CD4-positive, alpha-beta T cell treated with Interleukin-12 subunit alpha and Interleukin-12 subunit beta, for 1 hour (primary cell): ENCODE data around the gene CPNE5.
"Not testable (repeated sequence)": the region's sequence is repeated elsewhere in the genome, so short reads cannot be mapped to it uniquely, and the experiment has no call there.

Experiments
- DNase-seq: peaks from one replicate; pipeline ENCODE4 v3.0.0-alpha.2; 2020

CPNE5 gene

DNA sequence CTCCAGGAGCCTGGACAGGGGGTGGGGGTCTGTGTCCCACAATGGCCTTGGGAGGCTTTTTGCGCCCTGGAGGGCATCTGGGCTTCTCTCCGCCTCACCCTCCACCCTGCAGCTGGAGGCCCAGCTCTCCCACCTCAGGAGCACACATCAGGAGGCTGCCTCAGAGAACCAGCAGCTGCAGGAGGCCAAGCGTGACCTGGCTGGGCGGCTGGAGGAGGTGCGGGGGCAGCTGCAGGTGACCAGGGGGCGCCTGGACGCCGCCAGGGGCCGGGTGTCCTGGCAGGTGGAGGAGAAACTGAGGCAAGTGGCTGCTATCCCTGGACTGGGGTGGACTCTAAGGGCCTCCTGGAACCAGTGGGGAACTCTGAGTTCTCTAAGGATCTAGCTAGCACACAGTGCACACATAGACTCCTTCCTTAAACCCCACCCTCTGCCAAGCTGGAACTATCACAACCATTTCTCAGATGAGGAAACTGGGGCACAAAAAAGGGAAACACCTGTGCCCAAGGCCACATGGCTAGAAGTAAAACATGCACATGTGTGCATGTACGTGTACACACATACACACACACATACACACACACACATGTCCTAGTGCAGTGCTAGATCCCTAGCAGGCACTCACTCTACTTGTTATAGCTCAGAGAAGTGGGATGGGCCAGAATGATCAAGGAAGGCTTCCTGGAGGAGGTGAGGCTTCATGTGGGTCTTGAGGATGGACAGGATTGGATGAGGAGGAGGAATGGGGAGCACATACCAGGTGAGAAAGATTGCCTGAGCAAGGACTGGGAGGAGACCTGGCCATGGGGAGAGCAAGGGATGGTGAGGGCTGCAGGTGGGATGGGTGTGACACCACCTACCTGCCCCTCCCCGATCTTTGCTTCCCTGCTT lies 118.7 kb downstream of the CPNE5 start:
- no peak for DNase-seq

DNA sequence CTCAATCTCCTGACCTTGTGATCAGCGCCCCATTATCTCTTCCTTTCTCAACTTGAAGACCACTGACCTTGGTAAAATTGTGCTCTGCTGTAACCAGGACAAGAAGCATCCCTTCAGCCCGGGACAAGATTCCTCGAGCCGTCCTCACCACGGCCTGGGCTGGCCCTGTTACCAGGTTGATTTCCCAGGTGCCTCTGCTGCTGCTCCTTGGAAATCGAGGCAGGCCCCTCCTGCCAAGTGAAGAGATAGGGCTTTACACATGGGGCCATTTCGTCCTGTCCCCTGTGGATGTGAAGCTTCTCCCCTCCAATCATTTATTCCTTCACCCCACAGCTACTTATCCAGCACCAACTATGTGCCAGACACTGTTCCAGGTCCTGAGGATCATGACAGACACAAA lies 120.1 kb downstream of the CPNE5 start:
- no peak for DNase-seq

DNA sequence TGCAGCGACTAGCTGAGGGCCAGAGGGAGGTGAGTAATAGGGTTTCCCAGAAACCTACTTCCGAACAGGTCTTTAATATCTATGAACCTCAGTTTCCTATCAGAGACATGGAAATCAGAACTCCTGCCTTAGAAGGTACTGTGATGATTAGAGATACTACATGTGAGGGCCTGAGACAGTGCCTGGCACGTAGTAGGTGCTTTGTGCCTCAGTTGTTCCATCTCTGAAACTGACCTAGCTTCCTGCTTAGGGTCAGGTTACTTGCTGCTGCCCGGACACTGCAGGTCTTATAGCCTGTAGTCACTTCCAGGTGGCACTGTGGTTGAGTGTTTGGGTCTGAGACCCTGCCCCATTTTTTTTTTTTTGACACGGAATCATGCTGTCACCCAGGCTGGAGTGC lies 120.7 kb downstream of the CPNE5 start:
- DNase-seq = no peak

DNA sequence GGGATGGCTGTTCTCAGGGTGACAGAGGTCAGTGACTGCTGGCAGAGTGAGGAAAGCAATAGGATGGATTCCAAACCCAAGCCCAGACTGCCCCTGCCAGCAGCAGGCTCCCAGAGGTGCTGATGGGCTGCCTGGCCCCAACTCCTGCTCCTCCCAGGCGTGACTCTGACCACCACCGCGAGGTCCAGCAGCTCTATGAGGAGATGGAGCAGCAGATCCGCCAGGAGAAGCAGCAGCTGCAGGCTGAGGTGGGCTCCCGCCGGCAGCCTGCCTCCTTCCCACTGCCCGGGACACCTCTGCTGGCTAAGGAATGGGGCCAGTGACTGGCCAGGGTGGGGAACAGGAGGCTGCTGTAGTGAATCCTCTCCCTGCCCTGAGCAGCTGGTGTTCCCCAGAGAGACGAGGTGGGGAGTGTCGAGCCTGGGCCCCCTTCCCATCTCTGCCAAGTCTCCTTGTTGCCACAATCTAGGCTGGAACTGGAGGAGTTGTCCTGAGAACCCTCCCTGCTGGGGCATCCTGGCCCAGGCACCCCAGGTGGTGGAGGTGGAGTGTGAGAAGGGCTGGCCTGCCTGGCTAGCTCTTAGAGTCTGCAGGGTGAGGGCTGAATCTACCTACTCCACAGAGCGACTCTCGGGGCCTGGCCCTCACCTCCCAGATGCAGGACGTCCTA lies 121.2 kb downstream of the CPNE5 start:
- DNase-seq = no peak

DNA sequence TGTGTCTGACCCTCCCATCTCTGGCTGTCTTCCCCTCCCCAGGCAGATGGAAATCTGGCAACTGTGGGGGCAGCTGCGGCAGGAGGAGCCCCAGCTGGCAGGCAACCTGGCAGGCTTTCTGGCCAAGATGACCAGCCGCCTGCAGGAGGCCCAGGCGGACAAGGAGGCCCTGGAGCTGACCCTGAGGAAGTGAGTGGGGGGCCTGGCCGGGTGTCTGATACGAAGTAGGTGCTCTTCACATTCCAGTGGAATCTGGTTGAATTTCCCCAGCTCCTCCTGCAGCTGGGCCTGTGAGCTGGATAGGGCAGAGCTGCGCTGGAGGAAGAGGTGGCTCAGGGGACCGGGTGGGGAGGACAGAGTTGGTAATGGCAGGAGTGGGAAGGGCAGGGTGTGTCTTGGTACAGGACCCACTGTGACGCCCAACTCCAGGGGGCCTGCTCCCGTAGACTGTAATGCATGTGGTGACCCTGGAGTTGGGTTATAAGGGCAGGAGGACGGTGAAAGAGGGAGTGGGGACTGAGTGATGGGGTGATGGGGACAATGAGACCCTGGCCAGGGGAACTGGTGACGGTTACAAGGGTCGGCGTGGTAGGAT lies 121.9 kb downstream of the CPNE5 start:
- no peak for DNase-seq

DNA sequence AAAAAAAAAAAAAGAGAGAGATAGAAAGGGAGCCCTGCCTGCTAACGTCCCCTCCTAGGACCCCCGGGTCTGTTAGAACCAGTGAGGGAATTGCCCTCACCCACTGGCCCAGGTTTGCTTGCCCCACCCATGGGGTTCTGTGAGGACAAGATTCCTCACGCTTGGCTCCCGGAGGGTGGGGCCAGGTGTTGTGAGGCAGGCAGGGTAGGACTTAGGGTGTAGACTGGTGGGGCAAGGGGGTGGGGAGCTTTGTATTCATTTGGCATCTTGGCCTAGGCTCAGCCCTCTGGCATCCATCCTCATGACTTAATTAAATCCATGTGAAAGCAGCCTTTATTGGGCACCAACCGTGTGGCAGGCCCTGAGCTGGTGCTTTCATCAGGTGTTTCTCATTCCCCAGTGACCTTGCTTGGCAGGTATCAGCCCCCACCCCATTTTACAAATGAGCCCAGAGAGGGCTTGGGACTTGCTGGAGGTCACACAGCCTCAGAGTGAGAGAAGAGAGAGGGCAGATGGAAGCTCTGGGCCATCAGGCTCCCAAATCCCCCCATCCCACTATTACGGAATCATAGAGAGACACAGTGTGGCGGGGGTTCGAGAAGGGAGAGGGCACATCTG lies 122.7 kb downstream of the CPNE5 start:
- no peak for DNase-seq

DNA sequence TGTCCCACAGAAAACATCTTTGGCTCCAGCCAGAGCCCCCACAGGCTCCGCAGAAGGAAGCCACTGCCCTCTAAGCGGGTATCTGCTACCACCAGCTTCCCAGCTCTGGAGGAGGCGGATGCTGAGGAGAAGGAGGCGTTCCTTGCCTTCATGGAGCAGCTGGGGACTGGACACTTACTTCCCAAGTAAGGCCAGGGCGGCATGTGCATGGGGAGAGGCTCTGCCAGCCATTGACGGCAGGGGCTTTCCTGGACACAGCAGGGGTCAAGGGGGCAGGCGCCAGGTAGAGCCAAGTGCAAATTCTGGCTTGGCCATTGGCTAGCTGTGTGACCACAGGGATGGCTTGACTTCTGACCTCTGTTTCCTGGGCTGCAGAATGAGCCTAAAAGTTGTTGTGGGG lies 123.8 kb downstream of the CPNE5 start:
- no peak for DNase-seq

DNA sequence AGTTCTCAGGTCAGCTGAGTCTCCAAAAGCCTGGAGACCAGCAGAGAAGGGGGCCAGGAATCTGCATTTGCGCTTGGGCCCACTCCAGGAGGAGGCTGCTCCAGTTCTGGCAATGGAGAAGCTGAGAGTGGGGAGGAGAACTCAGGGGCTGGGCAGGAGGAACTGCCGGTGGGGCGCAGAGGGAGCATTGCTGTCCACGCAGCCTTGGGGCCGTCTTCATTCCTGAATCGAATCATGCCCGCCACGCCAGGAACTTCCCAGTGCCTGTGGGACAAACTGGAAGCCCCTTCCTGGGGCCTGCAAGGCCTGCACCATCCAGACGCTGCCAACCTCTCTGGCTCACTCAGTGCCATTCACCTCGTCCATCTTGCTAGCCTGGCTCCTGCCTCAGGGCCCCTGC lies 124.7 kb downstream of the CPNE5 start:
- no peak for DNase-seq

DNA sequence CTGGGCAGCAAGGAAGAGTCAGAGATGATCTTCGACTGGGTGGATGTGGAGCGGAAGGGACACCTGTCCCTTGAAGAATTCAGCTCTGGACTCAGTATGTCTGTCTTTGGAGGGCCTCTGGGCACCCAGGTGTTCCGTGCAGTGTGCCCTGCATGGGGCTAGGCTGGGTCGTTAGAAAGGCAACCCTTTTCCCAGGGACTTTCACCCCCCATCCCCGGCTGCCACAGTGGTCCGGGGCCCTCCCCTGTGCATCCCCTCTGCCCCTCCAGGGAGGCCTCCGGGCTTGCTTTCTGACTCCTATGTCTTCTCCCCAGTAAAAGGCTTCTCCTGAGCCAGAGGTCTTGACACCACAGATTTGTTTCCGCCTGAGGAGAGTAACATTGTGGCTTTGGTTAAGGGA lies 125.4 kb downstream of the CPNE5 start:
- DNase-seq = no peak

DNA sequence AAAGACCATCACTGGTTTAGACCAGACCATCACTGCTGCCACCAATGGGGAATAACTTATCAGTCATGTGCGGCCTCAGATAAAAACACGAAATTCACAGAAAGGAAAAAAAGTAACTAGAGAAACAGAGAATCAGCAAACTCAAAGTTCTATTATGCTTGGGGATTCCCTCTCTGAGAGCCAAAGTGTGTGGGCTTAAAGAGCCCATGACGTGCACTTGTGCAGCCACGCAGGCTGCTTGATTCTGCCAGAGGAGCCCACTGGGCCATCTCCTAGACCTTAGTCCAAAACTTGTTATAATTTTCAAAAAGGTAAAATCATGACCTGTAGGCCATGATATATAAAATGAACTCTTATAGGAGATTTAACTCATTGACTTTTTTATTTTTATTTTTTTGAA lies 126.4 kb downstream of the CPNE5 start:
- no peak for DNase-seq

DNA sequence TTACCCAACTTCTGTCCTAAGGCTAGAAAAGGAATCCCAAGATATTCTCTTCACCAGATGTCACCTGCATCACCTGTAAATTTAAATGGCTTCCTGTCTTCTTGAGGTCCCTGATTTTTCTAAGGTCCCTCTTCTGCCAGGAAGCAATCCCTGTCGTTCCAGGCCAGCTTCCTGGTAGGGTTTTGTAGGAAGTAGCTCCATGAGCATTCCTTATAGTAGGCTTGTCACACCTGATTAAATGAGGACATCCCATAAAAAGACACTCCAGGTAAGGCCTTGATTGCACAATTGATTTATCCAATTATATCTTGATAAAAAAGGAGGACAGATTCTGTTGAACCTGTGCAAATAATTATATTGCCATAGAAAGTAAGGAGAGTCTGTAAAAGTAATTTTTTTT lies 132.9 kb downstream of the CPNE5 start:
- no peak for DNase-seq

DNA sequence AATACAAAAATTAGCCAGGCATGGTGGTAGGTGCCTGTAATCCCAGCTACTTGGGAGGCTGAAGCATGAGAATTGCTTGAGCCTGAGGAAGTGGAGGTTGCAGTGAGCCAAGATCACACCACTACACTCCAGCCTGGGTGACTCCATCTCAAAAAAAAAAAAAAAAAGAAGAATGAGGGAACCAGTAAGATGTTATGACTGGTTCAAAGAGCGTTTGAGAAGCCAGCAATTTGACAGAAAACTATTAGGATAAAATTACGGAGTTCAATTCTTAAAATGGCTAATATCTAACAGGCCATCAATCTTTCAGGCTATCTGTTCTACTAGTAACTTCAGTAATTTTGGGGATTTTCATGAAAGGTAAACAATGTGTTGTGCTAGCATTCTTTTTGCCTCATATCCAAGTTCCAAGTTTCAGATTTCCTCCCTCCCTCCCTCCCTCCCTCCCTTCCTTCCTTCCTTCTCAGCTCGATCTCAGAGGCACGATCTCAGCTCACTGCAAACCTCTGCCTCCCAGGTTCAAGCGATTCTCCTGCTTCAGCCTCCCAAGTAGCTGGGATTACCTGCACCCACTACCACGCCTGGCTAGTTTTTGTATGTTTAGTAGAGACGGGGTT lies 134.2 kb downstream of the CPNE5 start:
- not testable (repeated sequence) for DNase-seq

DNA sequence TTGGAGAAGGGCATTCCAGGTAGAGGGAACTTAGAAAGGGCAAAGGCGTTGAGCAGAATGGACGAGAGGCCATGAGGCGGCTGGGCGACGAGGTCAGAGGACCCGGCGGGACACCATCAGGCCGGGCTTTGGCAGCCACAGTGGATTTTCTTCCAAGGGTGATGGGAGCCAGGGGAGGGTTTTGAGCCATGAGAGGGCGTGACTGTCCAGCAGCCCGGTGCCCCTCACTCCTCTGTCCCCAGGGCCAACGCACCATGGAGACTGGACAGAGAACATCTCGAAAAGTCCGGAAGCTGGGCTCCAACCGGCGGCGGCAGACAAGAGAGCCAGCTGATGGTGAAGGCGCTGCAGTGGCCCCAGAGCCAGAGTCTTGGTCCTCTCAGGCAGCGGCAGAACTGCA lies 135.3 kb downstream of the CPNE5 start:
- no peak for DNase-seq

DNA sequence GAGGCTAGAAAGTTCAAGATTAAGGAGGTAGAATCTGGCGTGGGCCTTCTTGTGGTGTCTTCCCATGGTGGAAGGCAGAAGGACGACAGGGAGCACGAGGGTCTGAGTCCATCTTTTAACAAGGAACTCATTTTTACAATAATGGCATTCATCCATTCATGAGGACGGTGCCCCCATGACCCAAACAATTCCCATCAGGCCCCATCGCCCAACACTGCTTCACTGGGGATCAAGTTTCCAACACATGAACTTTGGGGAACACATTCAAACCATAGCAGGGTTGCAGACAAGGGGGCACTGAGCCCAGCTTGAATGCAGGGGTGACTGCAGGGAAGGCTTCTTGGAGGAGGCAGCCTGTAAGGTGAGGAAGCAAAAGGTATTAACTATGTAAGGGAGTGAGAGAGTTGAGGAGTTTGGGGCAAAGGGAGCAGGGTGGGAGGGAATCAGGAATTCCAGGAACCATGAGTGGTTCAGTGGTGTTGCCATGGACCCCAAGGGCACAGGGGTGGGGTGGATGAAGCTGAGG lies 136.1 kb downstream of the CPNE5 start:
- DNase-seq = no peak

DNA sequence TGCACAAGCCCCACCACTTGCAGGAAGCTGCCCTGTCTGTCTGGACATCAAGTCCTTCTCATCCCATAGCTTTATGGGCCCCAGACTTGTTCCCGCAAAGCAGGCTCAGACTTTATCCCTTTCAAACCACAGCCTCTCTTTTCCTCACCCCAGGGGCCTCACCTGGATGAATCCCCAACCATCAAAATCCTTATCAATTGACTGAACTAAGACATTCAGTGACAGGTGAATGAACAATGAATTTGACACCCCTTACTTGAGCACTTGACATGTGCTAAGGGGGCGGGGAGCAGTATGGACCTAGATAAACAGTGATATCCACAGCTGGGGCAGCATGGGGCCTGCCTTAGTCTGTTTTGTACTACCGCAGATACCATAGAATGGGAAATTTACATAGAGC lies 136.6 kb downstream of the CPNE5 start:
- DNase-seq = no peak

DNA sequence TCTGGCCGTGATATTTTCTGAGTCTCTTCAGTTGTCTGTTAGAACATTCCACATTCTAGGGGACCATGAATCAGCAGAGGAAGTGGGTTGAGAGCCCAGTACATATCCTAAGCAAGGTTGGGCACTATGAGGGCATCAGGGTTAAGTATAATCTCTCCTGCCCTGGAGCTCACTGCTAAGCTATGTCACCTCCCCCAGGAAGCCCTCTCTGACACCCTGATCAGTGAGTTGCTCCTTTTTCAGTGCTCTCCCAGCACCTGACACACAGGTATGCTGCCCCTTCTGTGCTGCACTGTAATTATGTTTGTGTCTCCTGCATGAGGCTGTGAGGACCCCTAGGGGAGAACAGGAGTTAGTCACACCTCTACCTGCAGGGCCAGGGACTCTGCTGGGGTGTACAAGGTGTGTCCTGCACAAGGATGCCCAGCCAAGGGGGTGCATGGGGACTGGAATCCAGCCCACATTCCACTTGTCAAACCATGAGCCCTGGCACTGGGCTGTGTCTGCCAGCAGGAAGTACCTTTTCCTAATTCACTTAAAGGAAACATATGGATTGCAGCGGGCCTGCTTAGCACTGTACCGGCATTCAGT lies 137.7 kb downstream of the CPNE5 start:
- DNase-seq = no peak

DNA sequence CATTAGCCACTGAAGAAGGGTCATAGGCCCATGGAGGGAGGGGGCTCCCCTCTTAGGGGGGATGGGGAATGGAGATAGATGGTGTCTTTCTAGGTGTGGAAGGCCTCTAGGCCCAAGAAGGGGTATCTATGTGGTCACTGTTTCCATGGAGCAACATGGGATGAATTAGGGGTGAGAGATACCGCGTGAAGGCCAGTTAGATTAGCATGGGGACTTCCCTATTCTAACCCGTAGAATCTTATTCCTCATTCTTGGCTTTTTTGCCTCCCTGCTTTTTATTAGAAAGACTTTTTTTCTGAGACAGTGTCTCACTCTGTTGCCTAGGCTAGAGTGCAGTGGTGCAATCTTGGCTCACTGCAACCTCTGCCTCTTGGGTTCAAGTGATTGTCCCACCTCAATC lies 138.4 kb downstream of the CPNE5 start:
- DNase-seq = no peak

DNA sequence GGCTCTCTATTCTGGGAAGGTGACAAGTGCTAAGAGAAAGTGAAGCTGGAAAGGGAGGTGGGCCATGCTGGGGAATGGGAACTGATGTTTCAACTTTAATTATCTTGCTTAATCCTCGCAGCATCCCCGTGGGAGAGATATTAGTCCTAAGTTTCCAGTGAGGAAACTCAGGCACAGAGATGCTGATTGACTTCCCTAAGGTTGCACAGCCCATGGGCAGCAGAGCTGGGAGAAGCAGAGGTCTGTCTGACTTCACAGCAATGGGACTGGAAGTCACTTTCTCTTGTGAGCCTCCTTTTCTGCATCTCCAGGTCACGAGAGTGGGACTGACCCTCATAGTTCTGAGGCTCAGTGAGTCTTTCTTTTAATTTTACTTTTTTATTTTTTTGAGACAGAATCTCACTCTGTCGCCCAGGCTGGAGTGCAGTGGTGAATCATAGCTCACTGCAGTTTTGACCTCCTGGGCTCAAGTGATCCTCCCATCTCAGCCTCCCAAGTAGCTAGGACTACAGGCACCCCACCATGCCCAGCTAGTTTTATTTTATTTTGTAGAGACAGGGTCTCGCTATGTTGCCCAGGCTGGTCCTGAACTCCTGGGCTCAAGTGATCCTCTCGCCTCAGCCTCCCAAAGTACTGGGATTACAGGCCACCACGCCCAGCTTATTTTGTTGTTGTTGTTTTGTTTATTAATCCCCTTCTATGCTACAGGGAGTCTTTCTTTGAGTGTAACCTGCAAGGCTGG lies 139.0 kb downstream of the CPNE5 start:
- DNase-seq = no peak

DNA sequence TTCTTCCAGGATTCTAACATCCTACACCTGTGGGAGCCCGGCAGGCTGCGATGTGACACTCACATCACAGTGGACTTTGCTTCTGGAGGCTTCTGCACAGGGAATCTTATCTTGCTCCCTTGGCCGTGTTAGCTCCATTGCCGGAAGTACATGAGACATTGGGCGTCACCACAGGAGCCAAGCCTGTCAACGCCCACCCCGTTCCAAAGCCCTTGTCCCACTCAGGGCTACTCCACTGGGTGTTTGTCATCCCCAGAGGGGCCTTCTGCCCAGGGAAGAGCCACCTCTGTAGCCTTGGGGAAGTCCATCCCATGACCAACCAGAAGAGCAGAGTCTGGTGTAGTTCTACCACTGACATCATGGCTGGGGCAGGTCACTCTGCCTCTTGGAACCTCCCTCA lies 139.9 kb downstream of the CPNE5 start:
- no peak for DNase-seq

DNA sequence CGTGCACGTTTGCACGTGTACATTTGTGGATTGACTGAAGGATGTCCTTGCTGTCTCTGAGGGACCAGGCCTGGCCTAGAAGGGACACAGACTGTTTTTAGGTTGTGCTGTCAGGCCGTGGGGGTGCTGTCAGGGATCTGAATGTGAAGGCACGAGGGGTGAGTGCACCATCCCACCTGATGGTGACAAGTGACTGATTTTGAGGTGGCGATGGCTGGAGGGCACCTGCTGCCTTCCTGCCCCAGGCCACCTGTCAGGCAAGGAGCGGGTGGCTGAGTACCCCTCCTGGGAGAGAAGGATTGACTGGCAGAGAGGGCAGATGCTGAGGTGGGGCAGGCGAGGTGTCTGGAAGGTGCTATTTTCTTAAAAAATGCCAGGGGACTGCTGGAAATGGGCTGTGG lies 140.4 kb downstream of the CPNE5 start:
- no peak for DNase-seq

DNA sequence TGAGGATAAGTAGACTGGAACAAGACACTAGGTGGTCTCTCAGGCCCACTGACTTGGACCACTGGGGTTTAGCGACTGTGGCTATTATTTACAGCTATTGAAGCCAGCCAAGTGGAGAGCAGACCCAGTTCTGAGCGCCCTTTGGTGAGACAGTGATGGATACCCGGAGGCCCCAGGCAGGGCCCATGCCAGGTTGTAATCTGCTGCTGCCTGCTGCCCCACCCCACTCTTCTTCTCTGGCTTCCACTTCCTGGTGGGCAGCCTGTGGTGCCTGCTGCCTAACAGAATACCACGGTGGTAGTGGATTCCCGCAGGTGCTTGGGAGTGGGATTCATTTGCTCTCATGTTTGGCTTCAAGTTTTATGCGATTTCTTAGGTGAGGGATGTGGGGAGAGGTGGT lies 141.0 kb downstream of the CPNE5 start:
- DNase-seq = no peak

DNA sequence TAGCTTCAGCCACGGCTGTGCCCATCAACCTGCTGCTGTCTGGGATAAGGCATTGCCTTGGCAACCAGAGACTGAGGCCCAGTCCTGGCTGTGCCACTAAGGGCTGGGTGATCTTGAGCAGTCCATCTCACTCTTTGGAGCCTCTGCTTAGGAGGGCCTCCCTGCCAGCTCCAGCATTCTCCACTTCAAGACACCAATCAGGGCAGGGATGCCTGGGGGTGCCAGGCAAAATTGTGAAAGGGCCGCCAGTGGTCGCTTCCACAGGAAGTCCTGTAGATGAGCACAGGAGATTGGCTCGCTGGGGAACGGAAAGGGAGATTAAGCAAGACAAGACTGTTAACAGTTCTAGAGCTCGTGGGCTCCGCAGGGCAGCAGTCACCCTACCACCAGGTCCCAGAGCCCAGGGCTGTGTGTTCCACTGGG lies 141.8 kb downstream of the CPNE5 start, which contains the start of gene RAB44:
RAB44 (plus strand) TSS at position 346 of the 423 bp plus-strand sequence. CDS start 6,410 bp downstream, outside the sequence.
- no peak for DNase-seq
